DND-41 (cell line): Measurements from ENCODE around the gene CACNA1I.
A peak's percentile ranks its signal among the peaks of the same experiment; 100 is the strongest.

Experiments
- ATAC-seq: fragments of 200-7000 bp; cut with Tn5 transposase; 3 replicates; pipeline ENCODE4 v1.9.1; 2021; ENCODE audit warnings: low read depth; ENCODE audit not compliant: insufficient read depth
- DNase-seq: peaks from one replicate; pipeline ENCODE4 v3.0.0-alpha.2; 2020
- H2AFZ ChIP-seq: 2 replicates; pipeline ENCODE4 v1.6.0; 2012; ENCODE audit warnings: low read depth, low read length
- H3K27ac ChIP-seq: 2 replicates; pipeline ENCODE4 v1.5.1; 2012; ENCODE audit warnings: low read length, inconsistent platforms
- H3K27me3 ChIP-seq: fragments of 200-600 bp; sonication (generic); 2 replicates; pipeline ENCODE4 v1.6.0; 2012; ENCODE audit warnings: low read length, mild to moderate bottlenecking, inconsistent platforms; ENCODE audit not compliant: insufficient read depth, poor library complexity
- H3K36me3 ChIP-seq: 2 replicates; pipeline ENCODE4 v1.5.1; 2012; ENCODE audit warnings: low read length, inconsistent platforms; ENCODE audit not compliant: insufficient read depth
- H3K4me1 ChIP-seq: 2 replicates; pipeline ENCODE4 v1.5.1; 2012; ENCODE audit warnings: mild to moderate bottlenecking, low read length; ENCODE audit not compliant: insufficient read depth
- H3K4me2 ChIP-seq: 2 replicates; pipeline ENCODE4 v1.6.0; 2012; ENCODE audit warnings: mild to moderate bottlenecking, moderate library complexity, low read length, inconsistent platforms; ENCODE audit not compliant: insufficient read depth
- H3K4me3 ChIP-seq, 2 experiments: fragments of 200-600 bp in 1 of 2; shearing (Covaris generic) in 1 of 2; 2 replicates each; pipeline ENCODE4 v1.5.1; 2012 to 2016; ENCODE audit warnings: inconsistent platforms in 2 of 2, low read length in 2 of 2, mild to moderate bottlenecking in 2 of 2, low read depth in 1 of 2, moderate library complexity in 1 of 2
- H3K79me2 ChIP-seq: 2 replicates; pipeline ENCODE4 v1.6.0; 2012; ENCODE audit warnings: low read length, inconsistent platforms; ENCODE audit not compliant: insufficient read depth
- H3K9ac ChIP-seq: 2 replicates; pipeline ENCODE4 v1.6.0; 2012; ENCODE audit warnings: low read depth, mild to moderate bottlenecking, inconsistent platforms, low read length, moderate library complexity
- H3K9me3 ChIP-seq: 2 replicates; pipeline ENCODE4 v1.5.1; 2012; ENCODE audit warnings: low read length, moderate library complexity, mild to moderate bottlenecking, inconsistent platforms; ENCODE audit not compliant: insufficient read depth, severe bottlenecking
- H4K20me1 ChIP-seq: 2 replicates; pipeline ENCODE4 v1.6.0; 2012; ENCODE audit warnings: low read length; ENCODE audit not compliant: insufficient read depth
- CTCF ChIP-seq: IDR thresholded peaks from 2 replicates; pipeline ENCODE4 v1.5.1; 2012; ENCODE audit warnings: borderline replicate concordance, low read length, moderate library complexity, mild to moderate bottlenecking; ENCODE audit not compliant: poor library complexity, severe bottlenecking; ENCODE audit errors: extremely low read depth
- EZH2 ChIP-seq: IDR thresholded peaks from 3 replicates; pipeline ENCODE4 v1.6.1; 2012; ENCODE audit warnings: borderline replicate concordance, low read depth, mild to moderate bottlenecking, moderate library complexity, low read length, inconsistent platforms; ENCODE audit not compliant: severe bottlenecking

Gene CACNA1I

GRCh38 chr22:39567135-39567946, 3.2 kb upstream of the CACNA1I start:
- TF ChIP-seq CTCF (peak; percentile 69), EZH2 (no peak)
- peak; percentile 80 for DNase-seq
- Histone ChIP-seq H3K79me2 (no peaks in the 10 kb centered on the region), H4K20me1 (no peaks in the 10 kb centered on the region), H3K27me3 (no peaks in the 10 kb centered on the region), H3K4me2 (peak overlapping the region; percentile 64), H3K9me3 (no peaks in the 10 kb centered on the region), H3K4me3 (peak overlapping the region in 1 of 2 experiments; percentile 49; a peak in 2 of 4 replicates), H3K36me3 (no peaks in the 10 kb centered on the region), H3K27ac (peak overlapping the region; percentile 65), H3K9ac (peak overlapping the region; percentile 8; the same call in 1 of the 2 replicates), H2AFZ (peak overlapping the region; percentile 70), H3K4me1 (peaks cover 22% of the 10 kb centered on the region)
- peak; percentile 98 for ATAC-seq

GRCh38 chr22:39568278-39568981, 2.1 kb upstream of the CACNA1I start:
- Histone ChIP-seq H3K36me3 (no peaks in the 10 kb centered on the region), H4K20me1 (no peaks in the 10 kb centered on the region), H3K79me2 (no peaks in the 10 kb centered on the region), H2AFZ (no peak overlapping the region), H3K27me3 (no peaks in the 10 kb centered on the region), H3K4me1 (peaks cover 22% of the 10 kb centered on the region), H3K4me3 (no peak overlapping the region), H3K27ac (peak overlapping the region; percentile 65; the same call in 1 of the 2 replicates), H3K4me2 (peak overlapping the region; percentile 64; the same call in 1 of the 2 replicates), H3K9me3 (no peaks in the 10 kb centered on the region), H3K9ac (no peak overlapping the region)
- TF ChIP-seq EZH2 = no peak
- TF ChIP-seq CTCF = no peak
- DNase-seq = no peak
- ATAC-seq = no peak

- no peaks in the 10 kb centered on the region for H3K27me3 ChIP-seq
- H4K20me1 ChIP-seq = no peaks in the 10 kb centered on the region
- no peak for TF ChIP-seq CTCF
- no peak overlapping the region for H2AFZ ChIP-seq
- ATAC-seq (no peak), DNase-seq (no peak)
- H3K9me3 ChIP-seq = no peaks in the 10 kb centered on the region
- peaks cover 22% of the 10 kb centered on the region for H3K4me1 ChIP-seq
- no peak overlapping the region for H3K4me2 ChIP-seq
- no peaks in the 10 kb centered on the region for H3K36me3 ChIP-seq
- no peak overlapping the region for H3K27ac ChIP-seq
- no peak overlapping the region for H3K9ac ChIP-seq
- H3K79me2 ChIP-seq = no peaks in the 10 kb centered on the region
- H3K4me3 ChIP-seq = no peak overlapping the region
These were observed 1.5 kb upstream of the CACNA1I start for GRCh38 chr22:39569066-39569465.
